Hepatocyte (in vitro differentiated cells): ENCODE data around the gene UBXN11.

Source experiments
- CTCF ChIP-seq: fragments of 200-600 bp; sonication (generic); IDR thresholded peaks from 2 replicates; pipeline ENCODE4 v1.5.1; 2016; ENCODE audit warnings: antibody characterized with exemption, mild to moderate bottlenecking; ENCODE audit not compliant: poor library complexity
- EZH2 ChIP-seq: fragments of 200-600 bp; sonication (generic); IDR thresholded peaks from 2 replicates; pipeline ENCODE4 v1.6.1; 2016; ENCODE audit warnings: antibody characterized with exemption, mild to moderate bottlenecking, borderline replicate concordance
- EZH2phosphoT487 ChIP-seq: fragments of 200-600 bp; sonication (generic); IDR thresholded peaks from one replicate; pipeline ENCODE4 v1.6.1; 2018; ENCODE audit warnings: antibody characterized with exemption, mild to moderate bottlenecking, low read depth, moderate library complexity; ENCODE audit not compliant: unreplicated experiment, severe bottlenecking

DNA sequence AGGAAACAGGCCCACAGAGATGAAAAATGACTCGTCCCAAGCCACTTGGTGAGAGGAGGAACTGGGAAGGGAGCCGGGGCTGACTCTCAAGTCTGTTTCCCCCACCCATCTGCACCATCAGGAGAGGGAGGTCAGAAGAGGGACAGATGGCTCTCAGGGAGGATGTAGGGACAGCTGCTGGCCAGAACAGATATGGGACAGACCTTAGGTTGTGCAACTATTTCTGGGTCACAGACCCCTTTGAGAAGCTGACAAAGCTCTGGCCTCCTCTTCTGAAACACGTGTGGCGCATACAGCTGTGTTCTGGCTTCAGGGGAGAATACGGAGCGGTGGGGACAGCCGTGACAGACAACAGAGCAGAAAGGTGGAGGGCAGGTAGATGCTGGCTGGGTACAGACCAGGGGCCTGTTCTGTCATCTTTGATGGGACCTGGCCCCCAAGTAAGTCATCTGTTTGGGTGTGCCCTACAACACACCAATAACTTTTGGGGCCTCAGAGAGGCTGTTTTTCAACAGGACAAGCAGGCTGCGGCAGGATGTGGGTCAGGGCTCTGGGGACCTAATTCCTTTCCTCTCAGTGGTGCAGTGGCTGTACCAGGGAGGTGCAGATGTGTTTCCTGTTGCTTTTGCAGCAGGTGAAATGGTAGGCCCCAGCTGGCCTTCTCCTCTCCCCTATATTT, 19.3 kb downstream of the UBXN11 start:
- TF ChIP-seq CTCF, result no peak
- TF ChIP-seq EZH2, result no peak
- TF ChIP-seq EZH2phosphoT487, result no peak
